Stimulated activated CD4-positive, alpha-beta T cell treated with anti-CD3 and anti-CD28 coated beads, Interleukin-4, amount 100 ng/mL, for 48 hours (primary cell): ENCODE measurements around the gene TMEM121B.

Experiments
- DNase-seq, 2 donors: peaks; one replicate each; pipeline ENCODE4 v3.0.0-alpha.2; 2020; ENCODE audit warnings: low read depth in 2 of 2

The TMEM121B gene

DNA sequence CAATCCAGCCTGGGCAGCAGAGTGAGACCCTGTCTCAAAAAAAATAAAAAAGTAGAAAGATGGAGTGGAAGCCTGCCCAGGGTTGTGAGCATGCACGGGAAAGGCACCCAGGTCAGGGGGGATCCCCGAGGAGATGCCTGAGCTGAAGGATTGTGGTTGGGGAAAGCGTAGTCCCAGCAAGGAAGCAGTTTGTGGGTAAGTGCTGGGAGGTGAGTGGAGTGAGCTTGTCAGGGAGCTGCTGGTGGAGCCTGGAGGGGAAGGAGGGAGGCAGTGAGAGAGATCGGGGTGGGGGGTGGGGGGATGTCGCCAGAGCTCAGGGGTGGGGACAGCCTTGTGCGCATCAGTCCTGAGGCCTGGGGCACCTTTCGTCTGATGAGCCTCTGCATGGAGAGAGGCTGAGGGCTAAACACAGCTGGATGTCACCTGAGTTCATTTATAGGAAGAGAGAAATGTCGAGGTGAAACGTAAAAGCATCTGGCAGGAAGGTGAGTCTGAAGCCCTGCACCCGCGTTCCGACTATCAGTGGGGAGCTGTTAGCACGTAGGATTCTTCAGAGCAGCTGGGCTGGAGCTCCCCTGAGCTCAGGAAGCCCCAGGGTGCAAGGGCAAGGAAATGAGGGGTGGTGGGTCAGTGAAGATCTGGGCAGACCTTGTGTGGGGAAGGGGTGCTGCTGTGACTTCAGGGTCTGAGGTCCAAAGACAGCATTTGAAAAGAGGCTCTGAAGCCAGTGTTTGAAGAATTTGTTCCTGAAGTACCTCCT is 10.2 kb downstream of the TMEM121B start:
- DNase-seq, result no peak

- DNase-seq, result no peak
Measured at GRCh38 chr22:17109976-17110375, 11.2 kb downstream of the TMEM121B start.

DNA sequence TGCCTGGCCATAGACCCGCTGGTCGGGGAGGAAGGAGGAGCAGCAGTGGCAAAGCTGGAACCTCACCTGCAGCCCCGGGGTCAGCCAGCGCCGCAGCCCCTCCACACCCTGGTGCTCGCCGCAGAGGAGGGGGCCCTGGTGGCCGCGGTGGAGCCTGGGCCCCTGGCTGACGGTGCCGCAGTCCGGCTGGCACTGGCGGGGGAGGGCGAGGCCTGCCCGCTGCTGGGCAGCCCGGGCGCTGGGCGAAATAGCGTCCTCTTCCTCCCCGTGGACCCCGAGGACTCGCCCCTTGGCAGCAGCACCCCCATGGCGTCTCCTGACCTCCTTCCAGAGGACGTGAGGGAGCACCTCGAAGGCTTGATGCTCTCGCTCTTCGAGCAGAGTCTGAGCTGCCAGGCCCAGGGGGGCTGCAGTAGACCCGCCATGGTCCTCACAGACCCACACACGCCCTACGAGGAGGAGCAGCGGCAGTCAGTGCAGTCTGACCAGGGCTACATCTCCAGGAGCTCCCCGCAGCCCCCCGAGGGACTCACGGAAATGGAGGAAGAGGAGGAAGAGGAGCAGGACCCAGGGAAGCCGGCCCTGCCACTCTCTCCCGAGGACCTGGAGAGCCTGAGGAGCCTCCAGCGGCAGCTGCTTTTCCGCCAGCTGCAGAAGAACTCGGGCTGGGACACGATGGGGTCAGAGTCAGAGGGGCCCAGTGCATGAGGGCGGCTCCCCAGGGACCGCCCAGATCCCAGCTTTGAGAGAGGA is 11.9 kb downstream of the TMEM121B start:
- DNase-seq, result no peak

- no peak for DNase-seq
Measured at GRCh38 chr22:17108256-17109112, 12.7 kb downstream of the TMEM121B start.

- no peak for DNase-seq
Measured at GRCh38 chr22:17107547-17107810, 13.7 kb downstream of the TMEM121B start.

DNA sequence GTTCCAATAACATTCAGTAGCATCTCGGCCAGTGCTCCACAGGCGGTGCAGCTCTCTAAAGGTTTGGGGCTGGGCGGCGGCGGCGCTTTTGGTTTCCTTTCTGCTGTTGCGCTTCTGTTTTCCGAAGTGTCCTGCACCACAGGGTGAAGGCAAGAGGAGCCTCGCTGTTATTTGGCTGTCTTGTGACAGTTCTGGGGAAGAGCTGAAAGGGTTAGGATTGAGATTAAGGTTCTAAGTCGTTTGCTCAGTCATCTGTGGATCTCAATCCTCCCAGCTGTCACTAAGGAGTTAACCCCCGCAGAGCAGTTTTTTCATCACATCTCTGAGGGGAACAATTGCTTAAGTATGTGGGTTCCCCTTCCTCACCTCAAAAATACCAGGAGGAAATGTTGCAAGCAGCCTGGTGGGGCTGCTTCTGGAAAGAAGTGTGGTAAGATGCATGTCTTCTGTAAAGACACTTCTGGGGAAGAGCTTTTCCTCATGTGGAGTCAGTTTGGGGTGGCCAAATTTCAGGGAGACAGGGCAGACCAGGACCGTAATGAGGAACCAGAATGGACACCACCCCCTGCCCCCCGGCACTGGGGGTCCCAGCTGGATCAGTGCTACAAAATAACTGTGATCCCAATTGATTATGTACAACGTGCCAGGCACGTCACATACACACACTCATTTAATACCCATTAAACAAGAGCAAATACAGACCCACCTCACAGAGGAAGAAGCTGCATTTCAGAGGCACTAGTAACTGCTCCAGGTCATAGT is 14.2 kb downstream of the TMEM121B start:
- DNase-seq, result no peak

GRCh38 chr22:17106161-17106784 is 14.9 kb downstream of the TMEM121B start:
- DNase-seq, result no peak

DNA sequence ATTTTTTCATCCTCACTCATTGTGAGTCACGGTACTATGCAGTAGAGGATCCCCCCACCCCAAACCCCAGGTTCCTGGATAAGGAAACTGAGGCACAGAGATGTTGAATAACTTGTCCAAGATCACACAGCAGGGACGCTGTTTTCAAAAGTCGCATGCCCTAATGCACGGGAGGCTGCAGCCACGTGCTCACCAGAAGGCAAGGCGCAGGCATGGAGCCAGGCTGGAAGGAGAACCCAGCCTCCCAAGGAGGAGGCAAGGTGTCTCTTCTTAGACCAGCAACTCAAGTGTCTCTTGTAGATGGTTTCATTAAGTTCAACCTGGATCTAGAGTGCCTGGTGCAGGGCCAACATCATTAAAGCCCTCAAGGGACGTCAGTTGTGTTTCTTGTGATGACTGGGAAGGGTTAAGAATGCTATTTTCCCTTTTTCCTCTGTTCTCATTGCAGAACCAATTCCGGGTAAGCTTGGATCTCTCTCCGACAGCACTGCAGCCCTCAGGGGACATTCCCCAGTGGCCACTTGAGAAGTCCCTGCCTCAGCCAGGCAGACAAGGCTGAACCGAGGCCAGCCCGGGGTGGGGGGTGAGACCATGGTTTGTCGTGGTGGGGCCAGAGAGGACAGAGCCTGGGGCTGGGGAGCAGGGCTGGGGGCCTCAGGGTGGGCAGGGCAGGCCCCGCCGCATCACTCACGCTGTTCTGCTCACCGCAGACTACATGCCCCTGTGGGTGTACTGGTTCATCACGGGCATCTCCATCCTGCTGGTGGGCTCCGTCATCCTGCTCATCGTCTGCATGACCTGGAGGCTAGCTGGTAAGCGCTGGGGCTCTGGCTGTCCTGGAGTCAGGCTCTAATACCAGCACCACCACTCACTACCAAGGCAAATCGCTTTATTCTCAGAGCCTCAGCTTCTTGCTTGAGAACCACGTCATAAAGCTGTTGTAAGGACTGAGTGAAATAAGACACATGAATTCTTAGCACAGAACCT is 15.7 kb downstream of the TMEM121B start:
- DNase-seq, result no peak

DNA sequence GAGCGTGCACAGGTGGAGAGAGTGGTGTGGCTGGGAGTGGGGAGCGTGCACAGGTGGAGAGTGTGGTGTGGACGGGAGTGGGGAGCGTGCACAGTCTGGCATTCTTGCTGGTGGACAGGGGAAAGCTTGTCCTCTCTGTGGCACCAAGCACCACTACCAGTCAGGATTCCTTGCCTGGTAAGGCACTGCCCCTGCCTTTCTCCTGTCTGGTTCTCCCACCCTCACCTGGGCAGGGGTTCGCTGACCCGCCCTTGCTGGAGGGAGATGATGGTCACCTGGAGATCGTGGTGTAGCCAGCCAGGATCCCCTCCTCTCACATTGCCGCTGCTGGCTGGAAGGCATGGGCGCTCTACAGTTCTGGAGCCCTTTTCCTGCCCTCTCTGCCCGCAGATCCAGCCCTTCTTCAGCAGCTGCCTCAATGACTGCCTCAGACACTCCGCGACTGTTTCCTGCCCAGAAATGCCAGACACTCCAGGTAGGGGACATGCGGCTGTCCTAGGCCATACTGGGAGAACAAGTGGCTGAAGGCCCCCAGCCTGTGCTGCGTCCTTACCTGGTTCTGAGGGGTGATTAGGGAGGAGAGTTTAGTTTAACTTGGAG is 16.7 kb downstream of the TMEM121B start:
- no peak for DNase-seq

- no peak for DNase-seq
Measured at GRCh38 chr22:17103351-17103750, 17.8 kb downstream of the TMEM121B start.

- no peak for DNase-seq
Measured at GRCh38 chr22:17102297-17102667, 18.9 kb downstream of the TMEM121B start.

- DNase-seq, result no peak
Measured at GRCh38 chr22:17101475-17102296, 19.5 kb downstream of the TMEM121B start.

GRCh38 chr22:17100621-17101020 is 20.5 kb downstream of the TMEM121B start:
- no peak for DNase-seq

- DNase-seq, result no peak
Measured at GRCh38 chr22:17098379-17098819, 22.8 kb downstream of the TMEM121B start.

- DNase-seq, result no peak
Measured at GRCh38 chr22:17097701-17098100, 23.5 kb downstream of the TMEM121B start.

- DNase-seq, result no peak
Measured at GRCh38 chr22:17097062-17097461, 24.1 kb downstream of the TMEM121B start.

DNA sequence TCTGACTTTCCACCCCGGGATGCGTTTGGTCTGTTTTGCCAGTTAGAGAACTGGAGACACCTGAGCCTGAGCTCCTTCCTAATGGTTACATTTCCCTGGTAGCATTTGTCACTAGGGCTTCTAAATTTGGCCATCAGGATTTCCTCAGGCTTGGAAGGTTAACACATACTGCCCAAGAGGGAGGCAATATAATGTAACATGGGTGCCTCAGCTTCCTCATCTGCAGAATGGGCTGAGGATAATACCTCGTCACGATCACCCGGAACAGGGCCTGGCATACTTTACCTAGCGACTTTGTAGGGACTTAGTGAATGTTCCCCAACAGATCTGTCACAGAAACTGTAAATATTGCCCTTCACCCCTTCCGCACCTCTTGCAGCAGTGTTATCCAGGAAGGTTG is 25.1 kb downstream of the TMEM121B start:
- no peak for DNase-seq

DNA sequence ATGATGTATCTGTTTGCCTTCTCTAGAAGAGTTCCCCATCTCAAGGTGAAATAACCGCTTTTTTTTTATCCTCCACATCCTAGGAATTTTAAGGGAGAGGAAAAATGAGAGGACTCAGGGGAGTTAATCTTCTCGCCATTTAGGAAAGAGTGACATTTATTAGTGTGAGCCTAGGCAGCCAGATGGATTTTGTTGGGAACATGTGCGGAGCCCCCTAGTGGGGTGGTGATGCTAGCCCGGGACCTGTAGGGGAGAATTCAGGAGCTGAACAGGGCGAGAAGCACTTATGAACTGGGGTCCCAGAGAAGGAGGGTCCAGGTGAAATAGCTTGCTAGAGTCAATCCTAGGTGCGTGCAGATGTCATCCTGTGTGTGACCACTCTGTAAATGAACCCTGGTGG is 25.6 kb downstream of the TMEM121B start:
- DNase-seq, result no peak

GRCh38 chr22:17093081-17093480 is 28.1 kb downstream of the TMEM121B start:
- DNase-seq, result no peak
